Duodenal mucosa (tissue), 2 donors: ENCODE results near the gene CRADD.
"Not testable (repeated sequence)": the region's sequence is repeated elsewhere in the genome, so short reads cannot be mapped to it uniquely, and the experiment has no call there.

Experiments
- H3K27ac ChIP-seq: one replicate; pipeline ENCODE4 v1.7.0; 2013; ENCODE audit warnings: low read depth, low read length
- H3K27me3 ChIP-seq, 2 donors: one replicate each; pipeline ENCODE4 v1.7.0; 2013; ENCODE audit warnings: low read length in 2 of 2, control low read depth in 1 of 2; ENCODE audit not compliant: insufficient read depth in 2 of 2, control insufficient read depth in 1 of 2
- H3K36me3 ChIP-seq, 2 donors: one replicate each; pipeline ENCODE4 v1.7.0; 2013; ENCODE audit warnings: low read length in 2 of 2, control low read depth in 1 of 2; ENCODE audit not compliant: insufficient read depth in 2 of 2, control insufficient read depth in 1 of 2
- H3K4me1 ChIP-seq, 2 donors: one replicate each; pipeline ENCODE4 v1.7.0; 2013; ENCODE audit warnings: low read length in 2 of 2, control low read depth in 1 of 2; ENCODE audit not compliant: insufficient read depth in 2 of 2, control insufficient read depth in 1 of 2
- H3K4me3 ChIP-seq, 2 donors: one replicate each; pipeline ENCODE4 v1.7.0; 2013; ENCODE audit warnings: low read length in 2 of 2, low read depth in 1 of 2
- H3K9ac ChIP-seq, 2 donors: one replicate each; pipeline ENCODE4 v1.7.0; 2013; ENCODE audit warnings: low read length in 2 of 2, low read depth in 1 of 2
- H3K9me3 ChIP-seq, 2 donors: one replicate each; pipeline ENCODE4 v1.7.0; 2013; ENCODE audit warnings: low read length in 2 of 2, control low read depth in 1 of 2; ENCODE audit not compliant: control insufficient read depth in 1 of 2

The CRADD gene

DNA sequence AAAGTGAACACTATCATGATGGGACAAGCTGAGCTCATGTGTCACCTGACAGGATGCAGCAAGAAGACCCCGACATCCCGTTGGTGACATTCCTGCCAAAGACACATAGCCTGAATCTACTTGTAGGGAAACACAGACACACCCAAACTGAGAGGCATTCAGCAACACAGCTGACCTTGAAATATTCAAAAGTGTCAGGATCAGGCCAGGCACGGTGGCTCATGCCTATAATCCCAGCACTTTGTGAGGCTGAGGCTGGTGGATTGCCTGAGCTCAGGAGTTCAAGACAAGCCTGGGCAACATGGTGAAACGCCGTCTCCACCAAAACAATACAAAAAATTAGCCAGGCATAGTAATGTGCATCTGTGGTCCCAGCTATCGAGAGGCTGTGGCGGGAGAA lies 239.2 kb downstream of the CRADD start:
- no peak overlapping the region for H3K27ac ChIP-seq

DNA sequence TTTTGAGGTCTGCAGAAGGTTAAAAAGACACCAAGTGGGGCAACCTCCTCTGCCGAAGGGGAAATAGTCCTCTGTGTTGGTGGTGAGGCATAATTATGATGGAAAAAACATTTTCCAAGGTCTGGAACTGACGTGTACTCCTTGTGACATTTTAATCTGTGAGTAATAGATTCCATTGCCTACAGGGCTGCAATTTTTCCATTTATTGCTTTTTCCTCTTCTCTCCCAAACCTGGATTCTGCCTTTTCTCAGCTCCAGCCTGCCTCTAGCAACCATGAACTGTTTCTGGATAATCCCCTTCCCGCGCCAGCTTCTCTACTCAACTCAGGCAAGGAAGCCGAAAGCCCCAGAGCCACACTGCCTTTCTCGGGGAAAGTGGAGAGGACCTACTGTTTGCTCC lies 241.1 kb downstream of the CRADD start:
- no peak overlapping the region for H3K27ac ChIP-seq

More for the DNA sequence above, 239.2 kb downstream of the CRADD start:
- no peak overlapping the region for H3K9ac ChIP-seq
- no peaks in the 10 kb centered on the region for H3K36me3 ChIP-seq
- no peak overlapping the region for H3K4me3 ChIP-seq
- no peaks in the 10 kb centered on the region for H3K4me1 ChIP-seq
- no peaks in the 10 kb centered on the region for H3K9me3 ChIP-seq
- no peaks in the 10 kb centered on the region for H3K27me3 ChIP-seq

DNA sequence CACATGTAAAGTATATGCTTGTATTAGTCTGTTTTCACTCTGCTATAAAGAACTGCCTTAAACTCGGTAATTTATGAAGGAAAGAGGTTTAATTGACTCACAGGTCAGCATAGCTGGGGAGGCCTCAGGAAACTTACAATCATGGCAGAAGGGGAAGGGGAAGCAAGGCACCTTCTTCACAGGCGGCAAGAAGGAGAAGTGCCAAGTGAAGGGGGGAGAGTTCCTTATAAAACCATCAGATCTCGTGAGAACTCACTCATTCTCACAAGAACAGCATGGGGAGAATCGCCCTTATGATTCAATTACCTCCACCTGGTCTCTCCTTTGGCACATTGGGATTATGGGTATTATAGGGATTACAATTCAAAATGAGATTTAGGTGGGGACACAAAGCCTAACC lies 241.7 kb downstream of the CRADD start:
- Histone ChIP-seq H3K4me3 (no peak overlapping the region), H3K4me1 (no peaks in the 10 kb centered on the region), H3K9me3 (no peaks in the 10 kb centered on the region), H3K27me3 (no peaks in the 10 kb centered on the region), H3K9ac (no peak overlapping the region), H3K27ac (no peak overlapping the region), H3K36me3 (no peaks in the 10 kb centered on the region)

More for the DNA sequence above, 241.1 kb downstream of the CRADD start:
- no peaks in the 10 kb centered on the region for H3K36me3 ChIP-seq
- H3K9me3 ChIP-seq: no peaks in the 10 kb centered on the region
- no peak overlapping the region for H3K9ac ChIP-seq
- no peaks in the 10 kb centered on the region for H3K4me1 ChIP-seq
- no peaks in the 10 kb centered on the region for H3K27me3 ChIP-seq
- no peak overlapping the region for H3K4me3 ChIP-seq

DNA sequence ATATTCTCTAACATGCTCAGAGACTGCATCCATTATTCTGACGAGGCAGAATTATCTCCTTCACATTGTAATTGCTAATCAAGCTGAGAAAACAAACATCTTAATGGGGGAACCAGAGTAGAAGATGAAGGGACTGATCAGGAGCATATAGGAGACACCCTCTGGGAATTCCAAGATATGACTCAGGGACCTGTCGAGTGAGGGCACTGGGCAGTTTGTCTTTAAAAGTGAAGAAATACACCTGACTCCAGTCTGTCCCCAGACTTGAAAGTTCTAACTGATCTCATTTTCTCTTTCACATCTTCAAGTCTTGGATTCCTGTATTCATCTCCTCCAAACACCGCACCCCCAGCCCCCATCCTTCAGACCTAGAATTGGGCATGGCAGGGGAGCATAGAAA lies 244.3 kb downstream of the CRADD start:
- Histone ChIP-seq H3K4me3 (no peak overlapping the region), H3K4me1 (no peaks in the 10 kb centered on the region), H3K27me3 (no peaks in the 10 kb centered on the region), H3K9me3 (peaks cover 3 to 8% of the 10 kb centered on the region in 2 donors), H3K27ac (no peak overlapping the region), H3K9ac (no peak overlapping the region), H3K36me3 (no peaks in the 10 kb centered on the region)

DNA sequence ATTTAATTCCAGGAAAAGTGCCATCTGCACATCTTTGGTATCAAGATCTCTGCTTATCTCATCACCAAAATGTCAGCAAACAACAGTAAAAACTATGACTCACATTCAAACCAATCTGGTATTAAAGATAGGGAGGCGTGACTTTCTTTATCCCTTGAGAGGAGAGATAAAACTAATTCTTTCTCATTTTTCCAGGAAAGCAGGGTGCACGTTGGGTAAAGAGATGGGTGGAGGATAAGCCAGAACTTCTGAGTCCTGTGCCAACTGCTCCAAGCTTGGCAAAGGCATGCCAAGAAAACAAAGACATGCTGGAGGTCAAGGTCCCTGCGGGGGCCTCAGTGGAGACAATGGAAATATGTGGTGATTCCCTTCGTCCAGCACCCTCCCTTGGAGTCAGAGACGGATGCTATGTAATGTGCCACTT lies 245.4 kb downstream of the CRADD start:
- peaks cover 3 to 8% of the 10 kb centered on the region in 2 donors for H3K9me3 ChIP-seq
- no peak overlapping the region for H3K9ac ChIP-seq
- H3K4me1 ChIP-seq: no peaks in the 10 kb centered on the region
- no peaks in the 10 kb centered on the region for H3K36me3 ChIP-seq
- no peak overlapping the region for H3K4me3 ChIP-seq
- no peaks in the 10 kb centered on the region for H3K27me3 ChIP-seq
- H3K27ac ChIP-seq: no peak overlapping the region

DNA sequence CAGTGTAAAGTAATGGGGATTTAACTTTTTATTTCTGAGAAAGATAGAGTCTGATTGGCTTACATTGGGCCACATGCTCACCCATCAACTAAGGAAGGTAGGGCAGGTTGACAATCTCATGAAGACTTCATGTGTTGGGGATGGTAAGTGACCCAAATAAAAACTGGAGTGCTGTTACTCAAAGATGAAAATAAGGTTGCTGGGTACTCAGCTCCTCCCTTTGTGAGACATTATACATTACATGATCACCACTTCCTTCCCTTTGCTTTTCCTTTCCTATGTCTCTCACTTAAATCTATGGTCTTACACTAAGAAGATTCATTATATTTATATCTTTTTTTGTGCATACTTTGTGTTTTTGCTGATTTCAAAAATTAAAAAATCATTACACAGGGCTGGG lies 247.2 kb downstream of the CRADD start:
- H3K36me3 ChIP-seq: no peaks in the 10 kb centered on the region
- H3K27me3 ChIP-seq: no peaks in the 10 kb centered on the region
- H3K4me3 ChIP-seq: no peak overlapping the region
- no peak overlapping the region for H3K27ac ChIP-seq
- peaks cover 3 to 8% of the 10 kb centered on the region in 2 donors for H3K9me3 ChIP-seq
- H3K9ac ChIP-seq: no peak overlapping the region
- no peaks in the 10 kb centered on the region for H3K4me1 ChIP-seq

DNA sequence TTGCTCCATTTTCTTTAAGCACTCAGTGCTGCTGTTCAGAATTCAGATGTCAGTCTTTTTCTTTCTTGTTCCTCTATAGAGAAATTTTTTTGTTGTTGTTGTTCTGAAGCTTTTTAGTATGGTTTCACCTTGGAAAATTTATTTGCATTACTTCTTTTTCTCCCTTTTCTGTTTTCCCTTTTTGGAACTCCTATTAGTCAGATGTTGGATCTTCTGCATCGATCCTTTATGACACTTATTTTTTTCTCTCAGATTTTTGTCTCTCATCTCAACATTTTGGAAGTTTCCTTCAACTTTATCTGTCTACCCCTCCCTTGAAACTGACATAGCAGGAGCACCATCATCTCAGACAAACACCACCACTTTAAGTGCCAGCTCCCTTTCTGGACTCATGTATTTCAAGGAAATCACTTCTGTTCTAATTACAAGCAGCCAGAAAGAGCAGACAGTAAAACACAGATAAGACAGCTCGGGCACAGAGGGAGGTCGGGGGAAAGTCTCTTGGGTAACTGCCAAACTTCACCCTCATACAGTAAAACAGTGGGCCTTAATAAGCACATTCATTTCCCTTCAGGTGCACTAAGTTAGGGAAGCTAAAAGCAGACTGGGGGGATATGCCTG lies 248.5 kb downstream of the CRADD start:
- H3K9ac ChIP-seq: no peak overlapping the region
- no peaks in the 10 kb centered on the region for H3K4me1 ChIP-seq
- no peaks in the 10 kb centered on the region for H3K27me3 ChIP-seq
- peaks cover 3 to 8% of the 10 kb centered on the region in 2 donors for H3K9me3 ChIP-seq
- H3K36me3 ChIP-seq: no peaks in the 10 kb centered on the region
- H3K27ac ChIP-seq: no peak overlapping the region
- H3K4me3 ChIP-seq: no peak overlapping the region

DNA sequence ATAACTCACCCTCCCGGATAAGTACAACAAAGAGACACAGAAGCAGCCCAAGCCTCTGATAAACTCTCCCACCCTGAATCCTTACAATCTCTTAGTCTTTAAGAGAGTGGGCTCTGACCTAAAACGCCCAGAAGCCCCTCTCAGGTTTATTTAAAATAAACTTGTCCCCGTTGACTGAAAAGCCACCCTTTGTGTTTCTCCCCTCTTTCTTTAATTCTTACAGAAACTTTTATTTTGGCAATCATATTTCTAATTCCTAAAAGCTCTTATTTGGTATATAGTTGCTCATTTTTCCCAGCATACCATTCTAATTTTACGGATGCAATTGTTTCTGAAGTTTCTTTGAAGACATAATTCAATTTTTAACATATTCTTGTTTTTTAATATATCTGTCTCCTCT lies 249.1 kb downstream of the CRADD start:
- Histone ChIP-seq H3K27me3 (no peaks in the 10 kb centered on the region), H3K4me1 (no peaks in the 10 kb centered on the region), H3K36me3 (no peaks in the 10 kb centered on the region), H3K27ac (no peak overlapping the region), H3K9me3 (peaks cover 3 to 8% of the 10 kb centered on the region in 2 donors), H3K4me3 (no peak overlapping the region), H3K9ac (no peak overlapping the region)

DNA sequence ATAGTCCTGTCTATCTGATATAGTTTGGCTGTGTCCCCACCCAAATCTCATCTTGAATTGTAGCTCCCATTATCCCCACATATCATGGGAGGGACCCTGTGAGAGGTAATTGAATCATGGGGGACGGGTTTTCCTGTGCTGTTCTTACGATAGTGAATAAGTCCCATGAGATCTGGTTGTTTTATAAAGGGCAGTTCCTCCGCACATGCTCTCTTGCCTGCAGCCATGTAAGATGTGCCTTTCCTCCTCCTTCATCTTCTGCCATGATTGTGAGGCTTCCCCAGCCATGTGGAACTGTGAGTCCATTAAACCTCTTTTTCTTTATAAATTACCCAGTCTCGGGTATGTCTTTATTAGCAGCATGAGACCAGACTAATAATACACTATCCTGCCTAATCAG lies 251.9 kb downstream of the CRADD start:
- H3K9me3 ChIP-seq, H3K4me1 ChIP-seq: not testable (repeated sequence)

DNA sequence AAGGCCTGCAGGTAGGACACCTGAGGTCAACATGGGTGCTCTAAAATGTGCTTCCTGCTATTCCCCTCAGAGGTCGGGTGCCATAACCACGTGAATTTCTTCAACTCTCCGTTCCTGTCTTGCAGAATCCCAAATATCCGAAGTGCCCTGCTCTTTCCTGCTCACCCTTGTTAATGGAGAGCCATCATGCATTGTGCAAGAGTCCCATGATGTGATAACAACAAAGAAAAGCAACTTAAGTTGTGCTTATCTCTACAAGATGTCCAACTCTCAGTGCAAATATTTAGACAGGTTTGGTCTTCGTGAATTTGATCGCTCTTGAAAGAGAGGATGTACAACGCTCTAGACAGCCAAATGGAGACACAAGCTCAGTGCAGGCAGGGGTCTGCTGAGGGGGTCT lies 260.6 kb downstream of the CRADD start:
- Histone ChIP-seq H3K36me3 (no peaks in the 10 kb centered on the region), H3K9ac (no peak overlapping the region), H3K4me3 (no peak overlapping the region), H3K9me3 (peaks cover 14 to 16% of the 10 kb centered on the region in 2 donors), H3K27ac (no peak overlapping the region), H3K4me1 (no peaks in the 10 kb centered on the region), H3K27me3 (no peaks in the 10 kb centered on the region)

More for the DNA sequence above, 251.9 kb downstream of the CRADD start:
- not testable (repeated sequence) for H3K27me3 ChIP-seq, H3K36me3 ChIP-seq, H3K9ac ChIP-seq, H3K4me3 ChIP-seq, H3K27ac ChIP-seq

DNA sequence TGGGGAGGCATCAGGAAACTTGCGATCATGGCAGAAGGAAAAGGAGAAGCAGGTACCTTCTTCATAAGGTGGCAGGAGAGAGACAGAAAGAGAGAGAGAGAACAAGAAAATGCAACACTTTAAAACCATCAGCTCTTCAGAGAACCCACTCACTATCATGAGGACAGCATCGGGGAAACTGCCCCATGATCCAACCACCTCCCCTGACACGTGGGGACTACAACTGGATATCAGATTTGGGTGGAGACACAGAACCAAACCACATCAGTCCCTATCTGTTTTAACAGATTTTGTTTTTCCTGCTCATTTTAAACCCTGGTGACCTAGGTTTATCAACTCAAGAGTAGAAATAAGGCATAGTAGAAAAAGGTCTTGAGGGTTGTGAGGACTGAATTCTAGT lies 261.1 kb downstream of the CRADD start:
- H3K36me3 ChIP-seq: no peaks in the 10 kb centered on the region
- no peak overlapping the region for H3K9ac ChIP-seq
- H3K4me3 ChIP-seq: no peak overlapping the region
- peaks cover 14 to 16% of the 10 kb centered on the region in 2 donors for H3K9me3 ChIP-seq
- no peaks in the 10 kb centered on the region for H3K4me1 ChIP-seq
- no peaks in the 10 kb centered on the region for H3K27me3 ChIP-seq
- no peak overlapping the region for H3K27ac ChIP-seq
